HL-60 (cell line): ENCODE measurements around the gene GZMM.

Source experiments
- SPI1 ChIP-seq: IDR thresholded peaks from 2 replicates; pipeline ENCODE4 v1.6.1; 2012; ENCODE audit warnings: low read depth, mild to moderate bottlenecking, borderline replicate concordance
- TF ChIP-seq, protein P1 (sequence below): IDR thresholded peaks from one replicate; pipeline ENCODE4 v1.5.1; 2011; ENCODE audit warnings: low read length, control low read depth, inconsistent platforms; ENCODE audit not compliant: insufficient read depth
- TF ChIP-seq, protein P2 (sequence below): IDR thresholded peaks from 2 replicates; pipeline ENCODE4 v1.6.1; 2012; ENCODE audit warnings: low read depth; ENCODE audit not compliant: insufficient replicate concordance

- TF ChIP-seq, protein P1, sequence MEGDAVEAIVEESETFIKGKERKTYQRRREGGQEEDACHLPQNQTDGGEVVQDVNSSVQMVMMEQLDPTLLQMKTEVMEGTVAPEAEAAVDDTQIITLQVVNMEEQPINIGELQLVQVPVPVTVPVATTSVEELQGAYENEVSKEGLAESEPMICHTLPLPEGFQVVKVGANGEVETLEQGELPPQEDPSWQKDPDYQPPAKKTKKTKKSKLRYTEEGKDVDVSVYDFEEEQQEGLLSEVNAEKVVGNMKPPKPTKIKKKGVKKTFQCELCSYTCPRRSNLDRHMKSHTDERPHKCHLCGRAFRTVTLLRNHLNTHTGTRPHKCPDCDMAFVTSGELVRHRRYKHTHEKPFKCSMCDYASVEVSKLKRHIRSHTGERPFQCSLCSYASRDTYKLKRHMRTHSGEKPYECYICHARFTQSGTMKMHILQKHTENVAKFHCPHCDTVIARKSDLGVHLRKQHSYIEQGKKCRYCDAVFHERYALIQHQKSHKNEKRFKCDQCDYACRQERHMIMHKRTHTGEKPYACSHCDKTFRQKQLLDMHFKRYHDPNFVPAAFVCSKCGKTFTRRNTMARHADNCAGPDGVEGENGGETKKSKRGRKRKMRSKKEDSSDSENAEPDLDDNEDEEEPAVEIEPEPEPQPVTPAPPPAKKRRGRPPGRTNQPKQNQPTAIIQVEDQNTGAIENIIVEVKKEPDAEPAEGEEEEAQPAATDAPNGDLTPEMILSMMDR = no peak
- no peak for TF ChIP-seq SPI1
- TF ChIP-seq, protein P2, sequence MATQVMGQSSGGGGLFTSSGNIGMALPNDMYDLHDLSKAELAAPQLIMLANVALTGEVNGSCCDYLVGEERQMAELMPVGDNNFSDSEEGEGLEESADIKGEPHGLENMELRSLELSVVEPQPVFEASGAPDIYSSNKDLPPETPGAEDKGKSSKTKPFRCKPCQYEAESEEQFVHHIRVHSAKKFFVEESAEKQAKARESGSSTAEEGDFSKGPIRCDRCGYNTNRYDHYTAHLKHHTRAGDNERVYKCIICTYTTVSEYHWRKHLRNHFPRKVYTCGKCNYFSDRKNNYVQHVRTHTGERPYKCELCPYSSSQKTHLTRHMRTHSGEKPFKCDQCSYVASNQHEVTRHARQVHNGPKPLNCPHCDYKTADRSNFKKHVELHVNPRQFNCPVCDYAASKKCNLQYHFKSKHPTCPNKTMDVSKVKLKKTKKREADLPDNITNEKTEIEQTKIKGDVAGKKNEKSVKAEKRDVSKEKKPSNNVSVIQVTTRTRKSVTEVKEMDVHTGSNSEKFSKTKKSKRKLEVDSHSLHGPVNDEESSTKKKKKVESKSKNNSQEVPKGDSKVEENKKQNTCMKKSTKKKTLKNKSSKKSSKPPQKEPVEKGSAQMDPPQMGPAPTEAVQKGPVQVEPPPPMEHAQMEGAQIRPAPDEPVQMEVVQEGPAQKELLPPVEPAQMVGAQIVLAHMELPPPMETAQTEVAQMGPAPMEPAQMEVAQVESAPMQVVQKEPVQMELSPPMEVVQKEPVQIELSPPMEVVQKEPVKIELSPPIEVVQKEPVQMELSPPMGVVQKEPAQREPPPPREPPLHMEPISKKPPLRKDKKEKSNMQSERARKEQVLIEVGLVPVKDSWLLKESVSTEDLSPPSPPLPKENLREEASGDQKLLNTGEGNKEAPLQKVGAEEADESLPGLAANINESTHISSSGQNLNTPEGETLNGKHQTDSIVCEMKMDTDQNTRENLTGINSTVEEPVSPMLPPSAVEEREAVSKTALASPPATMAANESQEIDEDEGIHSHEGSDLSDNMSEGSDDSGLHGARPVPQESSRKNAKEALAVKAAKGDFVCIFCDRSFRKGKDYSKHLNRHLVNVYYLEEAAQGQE = no peak
These were observed 41.8 kb downstream of the GZMM start for GRCh38 chr19:585551-586110.
